Tibial nerve (tissue), 4 donors: Measurements from ENCODE around the gene KMT2C.

Experiments
- CTCF ChIP-seq, 5 experiments: fragments of 200-600 bp in 3 of 5; fragments of 450-650 bp in 2 of 5; sonication (generic) in 3 of 5; IDR thresholded peaks; one replicate each; pipeline ENCODE4 v1.5.1; 2016 to 2019; ENCODE audit warnings: antibody characterized with exemption in 5 of 5, mild to moderate bottlenecking in 3 of 5, moderate library complexity in 2 of 5
- EP300 ChIP-seq, 2 donors: sonication (generic); formaldehyde crosslinking; IDR thresholded peaks; one replicate each; pipeline ENCODE4 v1.6.1; 2017; ENCODE audit warnings: antibody characterized with exemption in 2 of 2, mild to moderate bottlenecking in 1 of 2
- POLR2A ChIP-seq, 2 donors: fragments of 450-650 bp; IDR thresholded peaks; one replicate each; pipeline ENCODE4 v1.6.1; 2017; ENCODE audit warnings: antibody characterized with exemption in 2 of 2, mild to moderate bottlenecking in 2 of 2, moderate library complexity in 2 of 2

- no peak for TF ChIP-seq CTCF (IDR thresholded peaks at IDR 0.05)
- TF ChIP-seq POLR2A (IDR thresholded peaks at IDR 0.05) = no peak
- no peak for TF ChIP-seq EP300 (IDR thresholded peaks at IDR 0.05)
Measured at GRCh38 chr7:152430854-152431253, 4.9 kb downstream of the KMT2C start.
